Muscle of arm (tissue), 14 donors: ENCODE results near the gene RABGEF1. TPM values are rescaled to one million over a fixed set of nuclear protein-coding genes. Genes with fewer than 3 reads are reported as not detected.
A peak's percentile ranks its signal among the peaks of the same experiment; 100 is the strongest.
"Not testable (repeated sequence)": the region's sequence is repeated elsewhere in the genome, so short reads cannot be mapped to it uniquely, and the experiment has no call there.

Experiments used
- DNase-seq: peaks from one replicate; pipeline ENCODE4 v3.0.0-alpha.2; 2013
- long read RNA-seq, 11 donors: transcript quantifications; one replicate each; lab custom pipeline, GENCODE V29; 2026
- polyA plus RNA-seq, 12 donors: library from polyadenylated mRNA; unstranded; fragments of 120-200 nt; gene quantifications; one replicate each; pipeline ENCODE4 v1.2.1, GENCODE V29; 2013; ENCODE audit not compliant: insufficient read length in 12 of 12

RABGEF1 gene
- 10 to 100 TPM in 11 of 12 donors, not detected in 1; 15.0 to 31.4 (median 21.1) TPM for polyA plus RNA-seq
- long read RNA-seq, donor 1, partial matches to known transcripts = 5 of 18 reads
- long read RNA-seq, donor 1, other reads (novel, unspliced or antisense) = 9 of 18 reads
- long read RNA-seq, donor 2, partial matches to known transcripts = 78 of 80 reads
- long read RNA-seq, donor 2, other reads (novel, unspliced or antisense) = 0 of 80 reads
- long read RNA-seq, donor 3, partial matches to known transcripts = 0 of 1 reads
- long read RNA-seq, donor 3, other reads (novel, unspliced or antisense) = 0 of 1 reads
- long read RNA-seq, donor 4 = 0 reads
- long read RNA-seq, donor 5, partial matches to known transcripts = 7 of 8 reads
- long read RNA-seq, donor 5, other reads (novel, unspliced or antisense) = 0 of 8 reads
- long read RNA-seq, donor 6 = 0 reads
- long read RNA-seq, donor 7, partial matches to known transcripts = 0 of 3 reads
- long read RNA-seq, donor 7, other reads (novel, unspliced or antisense) = 0 of 3 reads
- long read RNA-seq, donor 8, partial matches to known transcripts = 0 of 2 reads
- long read RNA-seq, donor 8, other reads (novel, unspliced or antisense) = 0 of 2 reads
- long read RNA-seq, donor 9, partial matches to known transcripts = 0 of 1 reads
- long read RNA-seq, donor 9, other reads (novel, unspliced or antisense) = 0 of 1 reads
- long read RNA-seq, donor 10, full-length matches to known transcripts = 2 of 2 reads
- long read RNA-seq, donor 10, partial matches to known transcripts = 0 of 2 reads
- long read RNA-seq, donor 10, other reads (novel, unspliced or antisense) = 0 of 2 reads
- long read RNA-seq, donor 11, transcript RABGEF1-201 (9 exons, 3,733 nt) = major isoform, 5 of 5 reads
- long read RNA-seq, donor 11, partial matches to known transcripts = 0 of 5 reads
- long read RNA-seq, donor 11, other reads (novel, unspliced or antisense) = 0 of 5 reads

GRCh38 chr7:66740302-66740979 is at the start of gene RABGEF1:
Gene RABGEF1 (plus strand): TSS chr7:66740733. CDS start chr7:66771900, 31,167 bp downstream.
- peak; percentile 98 for DNase-seq

- no peak for DNase-seq
Measured at GRCh38 chr7:66693331-66693730, 47.2 kb upstream of the RABGEF1 start.

GRCh38 chr7:66694286-66694685 is 46.2 kb upstream of the RABGEF1 start:
- no peak for DNase-seq

GRCh38 chr7:66695417-66695816 is 45.1 kb upstream of the RABGEF1 start:
- DNase-seq = not testable (repeated sequence)

GRCh38 chr7:66696134-66696533 is 44.4 kb upstream of the RABGEF1 start:
- not testable (repeated sequence) for DNase-seq

- peak; percentile 29 for DNase-seq
Measured at GRCh38 chr7:66696774-66697191, 43.8 kb upstream of the RABGEF1 start.

- no peak for DNase-seq
Measured at GRCh38 chr7:66697449-66698438, 42.8 kb upstream of the RABGEF1 start.

GRCh38 chr7:66698652-66699205 is 41.8 kb upstream of the RABGEF1 start:
- no peak for DNase-seq

- no peak for DNase-seq
Measured at GRCh38 chr7:66699998-66700397, 40.5 kb upstream of the RABGEF1 start.

GRCh38 chr7:66700633-66701131 is 39.9 kb upstream of the RABGEF1 start:
- no peak for DNase-seq

- no peak for DNase-seq
Measured at GRCh38 chr7:66707825-66708224, 32.7 kb upstream of the RABGEF1 start.

GRCh38 chr7:66710752-66711151 is 29.8 kb upstream of the RABGEF1 start:
- DNase-seq = not testable (repeated sequence)

- DNase-seq = no peak
Measured at GRCh38 chr7:66713687-66714086, 26.8 kb upstream of the RABGEF1 start.

- not testable (repeated sequence) for DNase-seq
Measured at GRCh38 chr7:66716634-66717033, 23.9 kb upstream of the RABGEF1 start.

GRCh38 chr7:66720561-66720960 is 20.0 kb upstream of the RABGEF1 start:
- DNase-seq = no peak

GRCh38 chr7:66725843-66726242 is 14.7 kb upstream of the RABGEF1 start:
- no peak for DNase-seq

- DNase-seq = no peak
Measured at GRCh38 chr7:66727058-66727457, 13.5 kb upstream of the RABGEF1 start.

- no peak for DNase-seq
Measured at GRCh38 chr7:66728571-66728970, 12.0 kb upstream of the RABGEF1 start.

GRCh38 chr7:66729274-66729673 is 11.3 kb upstream of the RABGEF1 start:
- no peak for DNase-seq

GRCh38 chr7:66731986-66732385 is 8.5 kb upstream of the RABGEF1 start:
- DNase-seq = no peak
